DOHH2 (cell line): Measurements from ENCODE around the gene SYNJ2.

Source experiments
- EZH2phosphoT487 ChIP-seq: fragments of 200-600 bp; sonication (generic); IDR thresholded peaks from 2 replicates; pipeline ENCODE4 v1.6.1; 2017; ENCODE audit warnings: borderline replicate concordance, mild to moderate bottlenecking, antibody characterized with exemption, low read length, moderate library complexity, mixed read lengths
- TF ChIP-seq, protein P1 (sequence below): fragments of 200-600 bp; sonication (generic); IDR thresholded peaks from one replicate; pipeline ENCODE4 v1.5.1; 2014; ENCODE audit warnings: antibody characterized with exemption, mild to moderate bottlenecking, low read depth, low read length; ENCODE audit not compliant: poor library complexity, severe bottlenecking

DNA sequence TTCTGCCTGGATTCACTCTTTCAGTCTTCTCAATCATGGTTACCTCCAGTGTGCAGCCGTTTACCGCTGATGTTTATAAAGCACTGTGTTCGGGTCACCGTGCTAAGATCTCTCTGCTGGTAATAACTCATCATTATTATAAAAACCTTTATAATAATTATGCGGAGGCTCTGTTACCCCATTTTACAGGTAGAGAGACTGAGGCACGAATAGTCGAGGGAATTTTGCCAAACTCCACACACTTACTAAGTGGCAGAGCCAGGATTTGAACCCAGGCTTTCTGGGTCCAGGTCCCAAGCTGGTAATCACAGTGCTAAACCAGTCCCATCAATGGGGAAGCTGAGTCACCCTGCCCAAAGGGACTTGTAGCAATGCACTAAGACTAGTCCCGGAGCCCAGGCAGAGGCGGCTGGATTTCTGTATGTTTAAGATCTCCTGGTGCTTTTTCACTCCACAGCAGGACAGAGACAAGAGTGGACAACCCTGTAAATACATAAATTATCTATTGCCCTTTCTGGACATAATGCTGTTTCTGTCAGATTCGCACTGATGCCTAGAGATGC is 48.1 kb downstream of the SYNJ2 start:
- TF ChIP-seq, protein P1, sequence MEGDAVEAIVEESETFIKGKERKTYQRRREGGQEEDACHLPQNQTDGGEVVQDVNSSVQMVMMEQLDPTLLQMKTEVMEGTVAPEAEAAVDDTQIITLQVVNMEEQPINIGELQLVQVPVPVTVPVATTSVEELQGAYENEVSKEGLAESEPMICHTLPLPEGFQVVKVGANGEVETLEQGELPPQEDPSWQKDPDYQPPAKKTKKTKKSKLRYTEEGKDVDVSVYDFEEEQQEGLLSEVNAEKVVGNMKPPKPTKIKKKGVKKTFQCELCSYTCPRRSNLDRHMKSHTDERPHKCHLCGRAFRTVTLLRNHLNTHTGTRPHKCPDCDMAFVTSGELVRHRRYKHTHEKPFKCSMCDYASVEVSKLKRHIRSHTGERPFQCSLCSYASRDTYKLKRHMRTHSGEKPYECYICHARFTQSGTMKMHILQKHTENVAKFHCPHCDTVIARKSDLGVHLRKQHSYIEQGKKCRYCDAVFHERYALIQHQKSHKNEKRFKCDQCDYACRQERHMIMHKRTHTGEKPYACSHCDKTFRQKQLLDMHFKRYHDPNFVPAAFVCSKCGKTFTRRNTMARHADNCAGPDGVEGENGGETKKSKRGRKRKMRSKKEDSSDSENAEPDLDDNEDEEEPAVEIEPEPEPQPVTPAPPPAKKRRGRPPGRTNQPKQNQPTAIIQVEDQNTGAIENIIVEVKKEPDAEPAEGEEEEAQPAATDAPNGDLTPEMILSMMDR: no peak
- TF ChIP-seq EZH2phosphoT487: no peak
